ENCODE measurements around the gene SDK1. TPM values are rescaled to one million over a fixed set of nuclear protein-coding genes. Genes with fewer than 3 reads are reported as not detected.

Gene SDK1
- total RNA-seq, 1 experiment from 2014 or later: 7.1 TPM

GRCh38 chr7:3300221-3300650, 816 bp upstream of the SDK1 start:
- no peaks in the 10 kb centered on the region for H3K27me3 Mint-ChIP-seq (ENCODE audit: insufficient read depth, unreplicated experiment)
- no peaks in the 10 kb centered on the region for H3K4me1 Mint-ChIP-seq (ENCODE audit: low read depth, unreplicated experiment)
- TF ChIP-seq CTCF (IDR thresholded peaks at IDR 0.05; ENCODE audit: insufficient read depth in 1 of 2, low read depth in 1 of 2, low read length in 1 of 2, severe bottlenecking in 1 of 2, unreplicated experiment in 1 of 2): no peak
- ChIA-PET POLR2A (interaction anchor here (0.7 kb wide), 1 partner anchor 273 kb away, joined by 9 read pairs; no protein-coding TSS in a partner anchor), CTCF (interaction anchor here (0.7 to 1.9 kb wide), 3 partner anchors 81 to 1444 kb away, joined by 4 to 11 read pairs (median 7); no protein-coding TSS in a partner anchor)
- Histone ChIP-seq H3K9me3 (no peaks in the 10 kb centered on the region), H3K27me3 (replicated peaks; ENCODE audit: control insufficient read depth, insufficient read depth, low read length) (no peaks in the 10 kb centered on the region; the same call in 1 of the 2 replicates), H3K36me3 (ENCODE audit: control insufficient read depth, insufficient read depth, low read length) (no peaks in the 10 kb centered on the region), H3K4me3 (ENCODE audit: low read depth, low read length) (peak overlapping the region; percentile 63), H3K4me1 (no peaks in the 10 kb centered on the region)
- H3K36me3 Mint-ChIP-seq (ENCODE audit: insufficient read depth, unreplicated experiment): peaks cover 4% of the 10 kb centered on the region
- H3K27ac Mint-ChIP-seq (ENCODE audit: unreplicated experiment): no peak overlapping the region
- H3K9me3 Mint-ChIP-seq (ENCODE audit: unreplicated experiment): no peaks in the 10 kb centered on the region
- intact Hi-C loops (cut with micrococcal nuclease; ENCODE audit: unreplicated experiment): loop anchor here (2.0 to 10.0 kb wide), 5 partner anchors 101 to 665 kb away; partner anchors contain the start of gene TTYH3
- H3K4me3 Mint-ChIP-seq (ENCODE audit: unreplicated experiment): peak overlapping the region; percentile 59
- DNase-seq: no peak
- no TSS peak for BruUV-seq (replicated peaks)

GRCh38 chr7:3301449-3301731, 338 bp downstream of the SDK1 start:
- Mint-ChIP-seq H3K27me3 (ENCODE audit: insufficient read depth, unreplicated experiment) (no peaks in the 10 kb centered on the region), H3K9me3 (ENCODE audit: unreplicated experiment) (no peaks in the 10 kb centered on the region), H3K4me1 (ENCODE audit: low read depth, unreplicated experiment) (peaks cover 5% of the 10 kb centered on the region), H3K27ac (ENCODE audit: unreplicated experiment) (no peak overlapping the region), H3K36me3 (ENCODE audit: insufficient read depth, unreplicated experiment) (peaks cover 4% of the 10 kb centered on the region), H3K4me3 (ENCODE audit: unreplicated experiment) (peak overlapping the region; percentile 59)
- Histone ChIP-seq H3K4me1 (no peaks in the 10 kb centered on the region), H3K27me3 (replicated peaks; ENCODE audit: control insufficient read depth, insufficient read depth, low read length) (no peaks in the 10 kb centered on the region; the same call in 1 of the 2 replicates), H3K9me3 (no peaks in the 10 kb centered on the region), H3K36me3 (ENCODE audit: control insufficient read depth, insufficient read depth, low read length) (no peaks in the 10 kb centered on the region), H3K4me3 (ENCODE audit: low read depth, low read length) (peak overlapping the region; percentile 44)
- TF ChIP-seq CTCF (IDR thresholded peaks at IDR 0.05; ENCODE audit: insufficient read depth in 1 of 2, low read depth in 1 of 2, low read length in 1 of 2, severe bottlenecking in 1 of 2, unreplicated experiment in 1 of 2): no peak
- ChIA-PET CTCF (interaction anchor here (1.9 kb wide), 1 partner anchor 99 kb away, joined by 11 read pairs; no protein-coding TSS in a partner anchor), POLR2A (no interaction called here)
- BruUV-seq (replicated peaks): no TSS peak
- DNase-seq: no peak
- intact Hi-C loops (cut with micrococcal nuclease; ENCODE audit: unreplicated experiment): loop anchor here (2.0 to 10.0 kb wide), 5 partner anchors 99 to 667 kb away; partner anchors contain the start of gene TTYH3

GRCh38 chr7:3301831-3302618, 973 bp downstream of the SDK1 start:
- H3K27ac Mint-ChIP-seq (ENCODE audit: unreplicated experiment): no peak overlapping the region
- Histone ChIP-seq H3K4me1 (no peaks in the 10 kb centered on the region), H3K27me3 (replicated peaks; ENCODE audit: control insufficient read depth, insufficient read depth, low read length) (no peaks in the 10 kb centered on the region; the same call in 1 of the 2 replicates), H3K9me3 (no peaks in the 10 kb centered on the region), H3K4me3 (ENCODE audit: low read depth, low read length) (peak overlapping the region; percentile 55), H3K36me3 (ENCODE audit: control insufficient read depth, insufficient read depth, low read length) (no peaks in the 10 kb centered on the region)
- POLR2A ChIA-PET: interaction anchor here (0.5 kb wide), 1 partner anchor 1672 kb away, joined by 5 read pairs; no protein-coding TSS in a partner anchor
- no TSS peak for BruUV-seq (replicated peaks)
- H3K27me3 Mint-ChIP-seq (ENCODE audit: insufficient read depth, unreplicated experiment): no peaks in the 10 kb centered on the region
- DNase-seq: peak in 1 of 2 experiments; percentile 15
- CTCF ChIA-PET: interaction anchor here (0.6 to 1.3 kb wide), 3 partner anchors 98 to 414 kb away, joined by 3 read pairs; no protein-coding TSS in a partner anchor
- intact Hi-C loops (cut with micrococcal nuclease; ENCODE audit: unreplicated experiment): loop anchor here (2.0 to 10.0 kb wide), 5 partner anchors 99 to 667 kb away; partner anchors contain the start of gene TTYH3
- H3K9me3 Mint-ChIP-seq (ENCODE audit: unreplicated experiment): no peaks in the 10 kb centered on the region
- H3K4me1 Mint-ChIP-seq (ENCODE audit: low read depth, unreplicated experiment): peaks cover 6% of the 10 kb centered on the region
- H3K4me3 Mint-ChIP-seq (ENCODE audit: unreplicated experiment): peak overlapping the region; percentile 67
- H3K36me3 Mint-ChIP-seq (ENCODE audit: insufficient read depth, unreplicated experiment): peaks cover 4% of the 10 kb centered on the region
- TF ChIP-seq CTCF (IDR thresholded peaks at IDR 0.05; ENCODE audit: insufficient read depth in 1 of 2, low read depth in 1 of 2, low read length in 1 of 2, severe bottlenecking in 1 of 2, unreplicated experiment in 1 of 2): peak; percentile 21 to 24

Measured in Caco-2 (cell line).